ENCODE data around the gene CYTH1. TPM values are rescaled to one million over a fixed set of nuclear protein-coding genes. Genes with fewer than 3 reads are reported as not detected.

The CYTH1 gene
- polyA plus RNA-seq, 1 donor from 2014 or later: 120 TPM

- no peaks in the 10 kb centered on the region for H4K20me1 ChIP-seq (ENCODE audit: insufficient read depth)
- H2AFZ ChIP-seq (ENCODE audit: low read depth, low read length): no peak overlapping the region
- H3K4me3 ChIP-seq (ENCODE audit: low read length): no peak overlapping the region
- H3K27ac ChIP-seq (ENCODE audit: low read length): no peak overlapping the region
- H3K27me3 ChIP-seq (ENCODE audit: insufficient read depth, low read depth, low read length): no peaks in the 10 kb centered on the region
- H3F3A ChIP-seq (ENCODE audit: insufficient read depth, low read length, poor library complexity, severe bottlenecking): no peaks in the 10 kb centered on the region
- no peaks in the 10 kb centered on the region for H3K79me2 ChIP-seq (replicated peaks; ENCODE audit: insufficient read depth, low read length)
- H3K9me3 ChIP-seq (ENCODE audit: low read length): no peaks in the 10 kb centered on the region
- no peak overlapping the region for H3K4me2 ChIP-seq (ENCODE audit: low read length)
- no peaks in the 10 kb centered on the region for H3K9me2 ChIP-seq (ENCODE audit: insufficient read depth, low read length)
- no peak overlapping the region for H3K9ac ChIP-seq (ENCODE audit: low read length)
- no peaks in the 10 kb centered on the region for H3K36me3 ChIP-seq (ENCODE audit: insufficient read depth, low read length)
- TF ChIP-seq TAF1 (IDR thresholded peaks at IDR 0.05; ENCODE audit: low read depth) (no peak), MXI1 (conservative IDR thresholded peaks at IDR 0.05; ENCODE audit: poor library complexity, severe bottlenecking) (no peak), EP300 (conservative IDR thresholded peaks at IDR 0.05; ENCODE audit: poor library complexity, severe bottlenecking) (no peak), POLR2AphosphoS5 (IDR thresholded peaks at IDR 0.05) (no peak), SMC3 (conservative IDR thresholded peaks at IDR 0.05; ENCODE audit: poor library complexity) (no peak), EZH2 (IDR thresholded peaks at IDR 0.05; ENCODE audit: borderline replicate concordance, insufficient read depth, low read length, poor library complexity, severe bottlenecking) (no peak), CTCF (IDR thresholded peaks at IDR 0.05; ENCODE audit: poor library complexity, severe bottlenecking) (no peak), RAD21 (conservative IDR thresholded peaks at IDR 0.05) (no peak), REST (IDR thresholded peaks at IDR 0.05; ENCODE audit: borderline replicate concordance) (no peak)
Measured at GRCh38 chr17:78670850-78671725, 111.0 kb downstream of the CYTH1 start.

GRCh38 chr17:78669975-78670518, 112.0 kb downstream of the CYTH1 start:
- Histone ChIP-seq H3K9me2 (ENCODE audit: insufficient read depth, low read length) (no peaks in the 10 kb centered on the region), H3K9ac (ENCODE audit: low read length) (no peak overlapping the region), H3K4me3 (ENCODE audit: low read length) (no peak overlapping the region), H3K27ac (ENCODE audit: low read length) (no peak overlapping the region), H2AFZ (ENCODE audit: low read depth, low read length) (no peak overlapping the region), H3K4me2 (ENCODE audit: low read length) (no peak overlapping the region), H3K36me3 (ENCODE audit: insufficient read depth, low read length) (no peaks in the 10 kb centered on the region), H3F3A (ENCODE audit: insufficient read depth, low read length, poor library complexity, severe bottlenecking) (no peaks in the 10 kb centered on the region), H3K79me2 (replicated peaks; ENCODE audit: insufficient read depth, low read length) (no peaks in the 10 kb centered on the region), H3K9me3 (ENCODE audit: low read length) (no peaks in the 10 kb centered on the region), H3K27me3 (ENCODE audit: insufficient read depth, low read depth, low read length) (no peaks in the 10 kb centered on the region), H4K20me1 (ENCODE audit: insufficient read depth) (no peaks in the 10 kb centered on the region)
- TF ChIP-seq REST (IDR thresholded peaks at IDR 0.05; ENCODE audit: borderline replicate concordance) (no peak), EP300 (conservative IDR thresholded peaks at IDR 0.05; ENCODE audit: poor library complexity, severe bottlenecking) (no peak), EZH2 (IDR thresholded peaks at IDR 0.05; ENCODE audit: borderline replicate concordance, insufficient read depth, low read length, poor library complexity, severe bottlenecking) (no peak), RAD21 (conservative IDR thresholded peaks at IDR 0.05) (no peak), POLR2AphosphoS5 (IDR thresholded peaks at IDR 0.05) (no peak), TAF1 (IDR thresholded peaks at IDR 0.05; ENCODE audit: low read depth) (no peak), CTCF (IDR thresholded peaks at IDR 0.05; ENCODE audit: poor library complexity, severe bottlenecking) (no peak), MXI1 (conservative IDR thresholded peaks at IDR 0.05; ENCODE audit: poor library complexity, severe bottlenecking) (no peak), SMC3 (conservative IDR thresholded peaks at IDR 0.05; ENCODE audit: poor library complexity) (no peak)

All from neural cell (in vitro differentiated cells).